Skin of body (tissue), 2 donors: ENCODE data around the gene HMGB2. TPM values are rescaled to one million over a fixed set of nuclear protein-coding genes. Genes with fewer than 3 reads are reported as not detected.

Experiments used
- DNase-seq: peaks from one replicate; lab custom pipeline; 2025; lab: John Stamatoyannopoulos, UW
- total RNA-seq: library from RNA; depleted of rRNA; stranded (reverse); fragments of >200 nt; gene quantifications from one replicate; pipeline ENCODE4 v1.2.3, GENCODE V29; 2014

Gene HMGB2
- total RNA-seq, 1 donor from 2014 or later, result 97.6 TPM

DNA sequence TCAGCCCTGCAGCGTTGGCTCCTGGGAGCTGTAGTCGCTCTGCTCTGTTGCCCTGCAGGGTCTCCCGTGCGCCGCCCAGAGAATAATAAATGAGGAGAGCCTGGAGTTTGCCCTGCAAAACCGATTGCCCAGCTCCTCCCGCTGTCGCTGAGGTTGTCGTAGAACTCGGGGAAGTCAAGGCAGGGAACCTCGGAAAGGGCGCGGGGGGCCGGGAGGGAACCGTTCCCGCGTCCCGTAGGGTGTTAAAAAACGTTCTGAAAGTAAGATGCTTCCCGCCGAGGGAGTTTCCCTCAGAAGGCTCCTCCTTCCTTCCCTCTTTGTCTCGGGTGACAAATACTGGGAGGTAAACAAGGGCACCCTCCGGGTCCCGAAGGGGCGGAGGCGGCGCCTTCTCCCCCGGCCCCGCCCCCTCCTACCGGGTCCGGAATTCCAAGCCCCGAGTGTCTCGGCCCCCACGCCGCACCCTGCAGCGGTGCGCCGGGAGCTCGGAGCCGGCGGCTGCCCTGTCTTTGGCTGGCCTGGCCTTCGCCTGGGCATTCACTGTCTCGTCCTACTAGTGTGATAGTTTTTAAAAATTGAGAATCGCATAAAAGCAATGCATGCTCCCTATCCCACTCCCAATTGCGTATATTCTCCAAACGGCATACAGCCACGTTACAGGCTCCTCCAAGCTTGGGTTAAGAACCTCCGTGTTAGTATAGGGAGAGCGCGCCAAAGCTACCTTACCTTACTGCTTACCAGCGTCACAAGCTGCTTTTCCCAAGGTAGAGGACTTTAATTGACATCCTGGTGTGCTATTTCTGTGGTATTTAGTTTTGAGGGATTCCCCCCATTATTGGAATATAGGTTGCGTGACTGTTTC, 964 bp upstream of the HMGB2 start:
- peak; percentile 57 for DNase-seq

DNA sequence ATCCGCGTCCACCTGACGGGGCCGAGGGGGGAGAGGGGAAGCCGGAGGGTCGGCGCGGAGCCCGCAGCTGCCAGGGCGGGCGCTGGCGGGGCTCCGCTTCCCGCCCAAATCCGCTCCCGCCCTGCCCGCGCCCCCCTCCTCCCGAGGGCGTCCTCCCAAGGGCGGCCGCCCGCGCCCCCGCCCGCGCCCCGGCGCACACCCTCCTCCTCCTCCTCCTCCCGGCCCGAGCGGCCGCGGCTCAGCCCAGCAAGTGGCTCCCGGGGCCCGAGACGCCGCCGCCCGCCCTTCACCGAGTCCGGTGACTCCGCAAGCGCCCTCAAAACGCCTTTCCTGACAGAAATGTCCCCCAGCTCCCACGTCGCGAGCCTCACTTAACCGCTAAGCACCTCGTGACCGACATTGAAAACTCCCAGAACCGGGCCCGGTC, 487 bp downstream of the HMGB2 start:
- DNase-seq, result peak; percentile 46

DNA sequence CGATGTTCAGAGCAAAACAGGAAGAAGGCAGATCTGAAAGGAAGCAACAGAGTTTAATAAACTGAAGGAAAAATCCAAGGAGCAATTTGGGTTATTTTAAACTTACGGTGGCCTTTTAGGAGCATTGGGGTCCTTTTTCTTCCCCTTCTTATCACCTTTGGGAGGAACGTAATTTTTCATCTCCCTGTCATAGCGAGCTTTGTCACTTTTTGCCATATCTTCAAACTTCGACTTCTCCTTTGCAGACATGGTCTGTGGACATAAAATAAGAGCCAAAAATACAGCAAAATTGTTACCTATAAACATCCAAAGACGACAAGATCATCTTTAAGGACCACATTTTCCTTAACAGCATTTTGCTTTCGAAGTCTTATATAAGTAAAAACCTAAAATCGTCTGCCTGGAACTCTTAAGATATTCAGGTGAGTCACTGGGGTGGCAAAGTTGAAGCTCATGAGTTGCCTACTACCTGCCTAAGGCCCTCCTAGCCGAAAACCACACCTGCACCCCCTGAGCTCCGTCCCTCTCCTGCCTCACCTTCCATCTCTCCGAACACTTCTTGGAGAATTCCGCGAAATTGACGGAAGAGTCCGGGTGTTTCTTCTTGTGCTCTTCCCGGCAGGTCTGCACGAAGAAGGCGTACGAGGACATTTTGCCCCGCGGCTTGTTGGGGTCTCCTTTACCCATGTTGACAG, 1.0 kb downstream of the HMGB2 start:
- peak; percentile 46 for DNase-seq

DNA sequence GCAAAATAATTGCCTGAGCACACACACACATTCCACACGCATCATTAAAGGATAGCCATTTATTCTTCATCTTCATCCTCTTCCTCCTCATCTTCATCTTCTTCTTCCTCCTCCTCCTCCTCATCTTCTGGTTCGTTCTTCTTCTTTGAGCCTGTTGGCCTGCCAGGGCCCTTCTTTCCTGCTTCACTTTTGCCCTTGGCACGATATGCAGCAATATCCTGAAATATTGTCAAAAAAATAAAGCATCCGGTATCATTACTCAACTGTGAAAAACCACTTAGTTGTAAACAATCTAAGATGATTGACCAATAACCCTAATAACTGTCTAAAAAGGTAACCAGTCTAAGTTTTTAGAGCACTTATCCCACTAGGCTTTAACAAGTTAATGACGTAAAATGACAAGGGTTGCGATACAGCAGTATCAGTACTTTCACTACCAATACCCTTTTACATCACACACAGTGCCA, 2.1 kb downstream of the HMGB2 start:
- DNase-seq, result no peak

DNA sequence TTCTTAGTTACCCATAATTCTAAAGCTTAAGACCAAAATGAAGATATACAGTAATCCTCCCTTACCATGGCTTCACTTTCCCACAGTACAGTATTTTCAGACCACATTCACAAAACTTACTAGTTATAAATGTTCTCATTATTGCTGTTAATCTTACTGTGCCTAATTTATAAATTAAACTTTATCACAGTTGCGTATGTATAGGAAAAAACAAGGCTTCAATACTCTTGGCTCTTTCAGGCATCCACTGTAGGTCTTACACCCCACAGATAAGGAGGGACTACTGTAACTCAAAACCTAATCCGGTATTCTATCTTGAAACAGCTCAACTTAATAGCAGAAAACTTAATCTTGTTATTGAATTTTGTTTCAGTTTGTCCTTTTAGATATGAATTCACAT, 3.6 kb downstream of the HMGB2 start:
- no peak for DNase-seq

DNA sequence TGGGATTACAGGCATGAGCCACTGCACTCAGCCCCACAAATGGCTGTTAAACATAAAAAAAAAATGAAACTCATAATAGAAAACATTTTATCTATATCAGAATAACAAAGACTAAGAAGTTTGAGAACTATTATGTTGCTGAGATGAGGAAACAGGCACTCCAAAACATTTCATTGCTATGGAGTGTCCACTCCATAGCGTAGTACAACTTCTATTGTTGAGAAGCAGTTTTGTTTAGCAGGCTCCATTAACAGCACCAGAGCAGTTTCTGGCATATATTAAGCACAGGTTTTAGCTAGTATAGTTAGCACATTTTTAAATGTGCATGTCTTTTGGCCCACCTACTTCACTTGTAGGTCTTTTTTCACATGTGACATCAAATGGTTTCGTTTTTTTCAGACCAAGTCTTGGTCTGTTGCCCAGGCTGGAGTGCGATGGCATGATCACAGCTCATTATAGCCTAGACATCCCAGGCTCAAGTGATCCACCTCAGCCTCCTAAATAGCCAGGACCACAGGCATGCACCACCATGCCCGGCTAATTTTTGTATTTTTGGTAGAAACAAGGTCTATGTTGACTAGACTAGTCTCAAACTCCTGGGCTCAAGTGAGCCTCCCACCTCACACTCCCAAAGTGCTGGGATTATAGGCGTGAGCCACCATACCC, 5.8 kb downstream of the HMGB2 start:
- DNase-seq, result no peak

DNA sequence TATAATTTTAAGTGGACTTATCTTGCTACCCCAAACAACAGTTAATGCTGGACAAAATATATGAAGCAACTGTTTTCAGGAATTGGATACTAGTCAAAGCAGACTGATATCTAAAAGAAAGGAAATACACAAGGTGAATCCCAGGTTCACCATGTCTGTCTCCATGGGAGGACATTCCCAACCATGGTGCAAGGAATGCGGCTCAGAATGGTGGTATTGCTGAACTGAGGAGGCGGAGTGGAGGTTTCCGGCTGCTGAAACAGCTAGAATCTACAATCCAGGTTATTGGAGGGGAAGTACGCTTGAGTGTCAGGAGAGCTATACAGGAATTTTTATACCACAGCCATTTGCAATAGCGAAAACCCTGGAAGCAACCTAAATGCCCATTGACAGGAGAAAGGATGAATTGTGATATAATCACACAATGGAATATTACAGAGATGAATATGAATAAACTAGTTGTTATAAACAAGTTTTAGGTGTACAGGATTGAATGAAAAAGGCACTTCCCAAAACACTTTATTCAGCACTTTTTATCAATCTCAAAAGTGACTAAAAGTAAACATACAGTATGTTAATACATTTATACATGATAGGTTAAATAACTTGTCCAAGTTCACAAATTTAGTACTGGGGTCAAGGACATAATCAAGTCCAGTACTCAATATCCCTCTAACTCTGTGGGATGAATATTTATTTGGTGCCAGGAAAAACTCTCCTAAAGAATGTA, 9.0 kb downstream of the HMGB2 start:
- no peak for DNase-seq

DNA sequence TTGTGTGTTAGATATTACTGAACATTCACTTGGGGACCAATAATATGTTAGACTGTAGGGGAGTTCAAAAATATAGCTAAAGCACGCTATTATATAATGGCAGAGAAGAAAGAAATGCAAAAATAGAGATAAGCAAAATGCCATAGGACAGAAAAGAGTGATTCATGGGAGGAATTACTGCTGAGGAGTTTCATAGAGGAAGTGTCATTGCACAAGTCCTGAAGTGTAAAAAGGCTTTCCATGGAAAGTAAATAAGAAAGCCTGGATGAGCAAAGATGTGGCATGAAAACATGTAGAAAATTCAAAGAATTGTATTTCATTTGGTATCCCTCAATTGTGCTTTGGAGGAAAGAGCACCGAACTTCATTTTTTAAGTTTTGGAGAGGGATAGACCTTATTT, 14.5 kb downstream of the HMGB2 start:
- DNase-seq, result no peak

DNA sequence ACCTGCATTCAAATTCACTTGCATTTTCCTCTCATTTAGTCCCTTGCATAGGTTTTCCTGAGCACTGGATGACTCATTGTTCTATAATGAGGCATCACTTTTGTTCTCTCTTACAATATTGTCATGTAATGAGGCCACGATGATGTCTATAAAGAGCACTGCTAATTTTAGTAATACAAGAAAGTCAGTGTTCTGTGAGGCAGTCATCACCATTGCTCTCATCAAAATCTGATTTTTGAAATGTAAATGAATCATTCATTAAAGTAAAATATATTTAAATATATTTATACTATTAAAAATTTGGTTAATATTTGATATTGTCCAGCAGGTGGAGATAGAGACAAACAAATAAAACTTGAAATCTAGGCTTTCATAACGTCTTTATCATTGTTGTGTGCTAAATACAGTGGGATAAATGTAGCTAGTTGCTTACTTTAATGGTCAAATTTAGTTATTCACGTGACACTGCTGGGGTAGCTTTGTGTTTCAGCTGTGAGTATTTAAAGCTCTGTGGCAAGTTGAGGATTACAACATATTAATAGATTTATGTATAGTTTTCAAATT, 15.4 kb downstream of the HMGB2 start:
- peak; percentile 7 for DNase-seq

DNA sequence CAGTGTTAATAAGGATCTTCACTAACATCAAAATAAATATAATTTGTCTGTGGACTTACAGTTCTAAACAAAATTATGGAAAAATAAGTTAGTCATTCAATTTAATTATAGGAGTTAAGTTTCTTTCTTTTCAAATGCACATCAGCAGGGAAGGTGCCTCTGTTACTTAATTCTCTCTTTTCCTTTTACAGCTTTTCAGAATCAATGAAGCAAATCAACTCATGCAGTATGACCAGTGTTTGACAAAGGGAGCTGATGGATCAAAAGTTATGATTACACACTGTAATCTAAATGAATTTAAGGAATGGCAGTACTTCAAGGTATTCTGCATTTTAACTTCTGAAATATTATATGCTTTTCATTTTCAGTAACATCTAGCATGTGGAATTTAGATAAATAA, 15.9 kb downstream of the HMGB2 start:
- DNase-seq, result no peak

DNA sequence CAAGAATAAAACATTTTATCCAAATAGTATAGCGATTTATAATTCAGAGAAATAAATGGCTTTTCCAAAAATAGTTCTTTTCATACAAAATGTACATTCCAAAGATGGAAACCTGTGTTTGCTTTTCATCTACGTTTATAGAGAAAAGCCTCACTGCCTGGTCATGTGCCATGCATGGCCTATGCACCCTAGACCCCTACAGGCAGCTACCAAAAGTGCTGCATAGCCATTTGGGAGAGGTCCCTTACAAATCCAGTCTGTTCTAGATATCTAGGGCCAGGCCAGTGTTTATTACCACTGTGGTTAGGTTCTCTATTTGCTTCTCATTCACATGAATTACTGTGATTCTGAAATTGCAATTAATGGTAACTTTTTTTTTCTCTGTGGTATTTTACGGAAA, 17.2 kb downstream of the HMGB2 start:
- no peak for DNase-seq

DNA sequence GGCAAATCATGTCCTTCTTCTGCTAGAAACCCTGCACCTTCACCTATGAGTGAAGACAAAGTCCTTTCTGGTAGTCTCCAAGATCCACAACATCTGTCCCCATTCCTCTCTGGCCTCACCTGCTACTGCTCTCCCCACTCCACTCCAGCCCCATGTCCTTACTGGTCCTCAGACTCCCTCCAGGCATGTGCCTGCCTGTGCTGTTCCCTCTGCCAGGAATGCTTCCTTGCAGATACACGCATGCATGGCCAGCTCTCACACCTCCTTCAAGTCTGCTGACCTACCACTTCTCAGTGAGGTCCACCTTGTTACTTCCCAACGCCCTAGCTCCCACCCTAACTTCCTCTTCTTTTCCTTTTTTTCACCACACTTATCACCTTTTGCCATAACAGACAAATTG, 18.1 kb downstream of the HMGB2 start:
- no peak for DNase-seq

DNA sequence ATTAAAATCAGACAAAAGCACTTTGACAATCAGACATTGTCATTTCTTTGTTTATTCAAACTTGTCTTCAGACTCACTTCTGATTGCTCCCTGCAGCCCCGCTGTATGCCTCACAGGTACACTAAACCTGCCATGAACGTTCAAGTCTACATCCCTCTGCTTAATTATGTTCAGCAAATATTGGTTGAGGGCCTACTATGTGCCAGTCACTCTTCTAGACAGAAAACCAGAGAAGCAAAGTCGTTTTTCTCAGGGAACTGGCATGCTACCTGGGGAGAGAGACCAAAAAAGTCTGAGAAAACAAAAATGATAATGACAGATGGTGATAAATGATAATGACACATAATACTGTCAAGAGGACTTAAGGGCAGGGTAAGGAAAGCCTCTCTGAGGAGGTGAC, 19.4 kb downstream of the HMGB2 start:
- no peak for DNase-seq

DNA sequence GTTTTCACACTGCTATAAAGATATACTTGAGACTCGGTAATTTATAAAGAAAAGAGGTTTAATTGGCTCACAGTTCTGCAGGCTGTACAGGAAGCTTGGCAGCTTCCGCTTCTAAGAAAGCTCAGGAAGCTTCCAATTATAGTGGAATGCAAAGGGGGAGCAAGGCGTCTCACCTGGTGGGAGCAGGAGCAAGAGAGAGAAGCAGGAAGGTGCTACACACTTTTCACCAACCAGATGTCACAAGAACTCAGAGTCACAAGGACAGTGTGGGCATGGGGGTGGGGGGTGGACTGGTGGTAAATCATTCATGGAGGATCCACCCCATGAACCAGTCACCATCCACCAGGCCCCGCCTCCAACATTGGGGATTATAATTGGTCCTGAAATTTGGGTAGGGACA, 22.8 kb downstream of the HMGB2 start:
- no peak for DNase-seq

DNA sequence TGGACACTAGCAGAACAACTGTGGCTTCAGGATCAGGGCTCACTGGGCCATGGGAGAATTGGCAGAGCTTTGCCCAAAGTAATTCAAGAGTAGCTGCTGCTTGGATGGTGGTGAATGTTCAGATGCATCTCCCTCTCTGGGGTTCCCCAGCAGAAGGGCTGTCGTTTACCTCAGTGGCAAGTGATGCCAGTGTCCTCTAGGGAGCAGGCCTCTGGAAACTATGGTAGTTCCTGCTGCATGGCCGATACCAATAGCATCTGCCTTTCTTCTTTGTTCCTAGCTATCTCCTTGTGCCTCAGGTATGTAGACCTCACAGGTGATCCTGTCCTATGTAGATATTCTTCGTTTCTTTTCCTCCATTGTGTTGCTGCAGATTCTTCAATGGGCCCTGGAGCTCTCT, 26.4 kb downstream of the HMGB2 start:
- no peak for DNase-seq

DNA sequence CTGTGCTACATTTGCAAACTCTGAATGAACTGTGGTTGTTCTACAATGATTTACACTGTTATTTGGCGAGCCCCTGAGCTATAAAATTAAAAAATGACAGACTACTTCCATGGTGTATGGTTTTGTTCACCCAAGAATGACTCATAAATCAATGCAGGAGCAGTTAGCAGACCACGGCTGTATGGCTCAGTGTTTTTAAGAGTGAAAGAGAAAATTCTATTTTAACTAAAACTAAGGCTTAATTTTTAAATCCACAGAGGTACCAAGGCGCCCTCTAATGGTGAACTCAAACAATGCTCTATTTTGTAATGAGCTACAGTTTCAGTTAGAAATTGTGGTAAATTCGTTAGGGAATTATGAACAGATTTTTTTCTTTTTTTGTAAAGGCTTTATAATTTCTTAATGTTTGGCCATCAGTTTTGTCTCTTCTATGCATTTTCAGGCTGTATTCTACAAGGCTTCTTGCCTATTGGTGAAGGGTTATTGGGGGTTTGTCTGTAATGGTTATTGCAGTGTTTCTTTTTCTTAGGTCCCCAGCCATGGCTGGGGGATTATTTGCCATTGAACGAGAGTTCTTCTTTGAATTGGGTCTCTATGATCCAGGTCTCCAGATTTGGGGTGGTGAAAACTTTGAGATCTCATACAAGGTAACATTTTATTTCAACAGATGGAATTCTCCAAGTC, 32.5 kb downstream of the HMGB2 start:
- peak; percentile 34 for DNase-seq

DNA sequence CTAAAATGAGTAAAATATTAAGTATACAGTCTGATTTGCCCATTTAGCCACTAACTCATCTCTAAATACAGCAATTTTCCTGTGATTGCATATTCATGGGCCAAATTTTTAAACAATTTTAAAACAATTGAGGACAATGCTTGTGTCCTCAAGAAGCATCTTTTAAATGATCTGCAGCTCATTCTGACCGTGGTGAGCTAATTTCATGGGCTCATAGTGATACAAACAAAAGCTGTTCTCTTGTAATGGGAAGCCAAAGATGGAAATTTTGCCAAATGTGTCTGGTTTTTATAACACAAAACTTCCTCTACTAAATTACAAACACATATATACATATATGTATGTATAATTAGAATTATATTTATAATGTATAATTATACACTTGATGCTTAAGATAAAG, 39.7 kb downstream of the HMGB2 start:
- DNase-seq, result peak; percentile 1

DNA sequence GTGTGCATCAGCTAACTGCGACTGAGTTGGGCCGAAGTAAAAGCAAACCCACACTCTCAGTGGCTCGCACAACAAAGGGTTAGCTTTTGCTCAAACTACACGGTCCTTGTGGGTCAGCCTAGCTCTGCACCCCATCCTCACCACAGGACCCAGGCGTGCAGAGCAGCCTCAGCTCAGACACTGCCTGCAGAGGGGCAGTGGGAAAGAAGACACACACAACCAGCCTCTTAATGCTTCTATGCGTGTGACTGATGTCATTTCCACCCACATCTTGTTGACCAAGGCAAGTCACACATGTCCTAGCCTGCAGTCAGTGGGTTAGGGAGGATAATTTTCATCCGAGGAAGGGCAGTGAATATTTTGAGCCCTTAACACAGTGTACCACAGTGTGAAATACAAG, 40.5 kb downstream of the HMGB2 start:
- no peak for DNase-seq

DNA sequence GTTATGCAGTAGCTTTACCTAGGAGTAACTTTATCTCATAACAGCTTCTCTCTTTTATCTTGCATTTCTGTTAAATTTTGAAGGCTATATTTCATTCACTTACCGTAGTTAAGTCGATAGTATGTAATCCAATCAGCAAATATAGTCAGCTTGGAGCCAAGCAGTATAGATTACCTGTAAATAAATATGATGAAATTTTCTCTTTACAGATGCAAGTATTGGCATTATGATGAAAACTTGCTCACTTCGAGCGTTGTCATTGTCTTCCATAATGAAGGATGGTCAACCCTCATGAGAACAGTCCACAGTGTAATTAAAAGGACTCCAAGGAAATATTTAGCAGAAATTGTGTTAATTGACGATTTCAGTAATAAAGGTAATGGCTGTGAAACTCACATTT, 42.3 kb downstream of the HMGB2 start:
- DNase-seq, result no peak

DNA sequence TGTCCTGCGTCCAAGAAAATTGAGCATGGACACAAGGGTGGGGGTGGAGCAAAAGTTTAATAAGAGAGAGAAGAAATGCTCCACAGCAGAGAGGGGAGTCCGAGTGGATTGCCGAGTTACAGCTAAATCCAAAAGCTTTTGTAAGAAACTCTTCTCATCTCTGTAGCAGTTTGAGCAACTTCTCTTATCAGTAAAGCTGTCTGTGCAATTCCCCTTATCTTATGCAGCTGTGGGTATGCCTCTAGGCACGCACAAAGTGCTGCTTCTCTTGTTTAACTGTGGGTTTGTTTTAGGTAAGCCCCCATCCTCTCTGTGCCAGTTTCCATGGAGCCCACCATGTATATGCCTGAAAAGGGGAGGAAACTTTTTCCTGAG, 44.8 kb downstream of the HMGB2 start:
- DNase-seq, result no peak
